PFSK-1 (cell line): ENCODE measurements around the gene ZCCHC24.

Experiments
- FOXP2 ChIP-seq: optimal IDR thresholded peaks from 2 replicates; pipeline ENCODE3; 2011; ENCODE audit warnings: borderline replicate concordance, control low read depth, inconsistent platforms; ENCODE audit not compliant: insufficient read depth; ENCODE audit errors: extremely low read length, extremely low read depth
- POLR2AphosphoS5 ChIP-seq: IDR thresholded peaks from 2 replicates; pipeline ENCODE4 v1.6.1; 2012; ENCODE audit warnings: low read depth, mild to moderate bottlenecking, control low read depth, low read length, moderate library complexity
- REST ChIP-seq, 2 experiments: IDR thresholded peaks; 2 replicates each; pipeline versions ENCODE4 v1.6.1 to v1.8.0; 2011 to 2012; ENCODE audit warnings: low read depth in 2 of 2, low read length in 2 of 2, control low read depth in 1 of 2, inconsistent platforms in 1 of 2, mild to moderate bottlenecking in 1 of 2, moderate library complexity in 1 of 2; ENCODE audit not compliant: insufficient read depth in 1 of 2
- SIN3A ChIP-seq: IDR thresholded peaks from 2 replicates; pipeline ENCODE4 v1.6.1; 2012; ENCODE audit warnings: mild to moderate bottlenecking, low read length, moderate library complexity, borderline replicate concordance; ENCODE audit not compliant: insufficient read depth
- TAF1 ChIP-seq: IDR thresholded peaks from 2 replicates; pipeline ENCODE4 v1.6.1; 2012; ENCODE audit warnings: low read length, control low read depth, borderline replicate concordance; ENCODE audit not compliant: insufficient read depth

Gene ZCCHC24

DNA sequence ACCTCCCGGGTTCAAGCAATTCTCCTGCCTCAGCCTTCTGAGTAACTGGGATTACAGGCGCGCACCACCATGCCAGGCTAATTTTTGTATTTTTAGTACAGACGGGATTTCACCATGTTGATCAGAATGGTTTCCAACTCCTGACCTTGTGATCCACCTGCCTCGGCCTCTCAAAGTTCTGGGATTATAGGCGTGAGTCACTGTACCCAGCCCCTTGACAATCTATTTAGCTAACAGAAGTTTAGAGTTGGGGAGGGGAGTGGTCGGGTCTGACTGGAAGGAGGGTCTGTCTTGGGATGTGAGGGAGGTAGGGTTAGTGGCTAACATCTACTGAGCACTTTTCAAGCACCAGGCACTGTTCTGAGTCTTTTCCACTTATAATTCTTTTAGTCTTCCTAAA, 27.0 kb upstream of the ZCCHC24 start:
- no peak for TF ChIP-seq TAF1
- no peak for TF ChIP-seq FOXP2
- no peak for TF ChIP-seq POLR2AphosphoS5
- TF ChIP-seq REST (IDR thresholded peaks at IDR 0.05; ENCODE audit: insufficient read depth in 1 of 2, low read depth in 2 of 2, low read length in 2 of 2), result no peak
- TF ChIP-seq SIN3A, result no peak

DNA sequence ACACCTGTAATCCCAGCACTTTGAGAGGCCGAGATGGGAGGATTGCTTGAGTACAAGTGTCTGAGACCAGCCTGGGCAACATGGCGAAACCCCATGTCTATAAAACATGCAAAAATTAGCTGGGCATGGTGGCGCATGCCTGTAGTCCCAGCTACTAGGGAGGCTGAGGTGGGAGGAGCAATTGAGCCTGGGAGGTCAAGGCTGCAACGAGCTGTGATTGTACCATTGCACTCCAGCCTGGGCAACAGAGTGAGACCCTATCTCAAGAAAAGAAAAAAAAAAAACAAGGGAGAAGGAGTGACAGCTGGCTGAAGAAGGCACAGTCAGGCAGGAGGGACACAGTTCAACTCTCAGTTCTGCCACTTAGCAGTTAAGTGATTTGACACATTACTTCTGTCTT, 26.4 kb upstream of the ZCCHC24 start:
- no peak for TF ChIP-seq FOXP2
- no peak for TF ChIP-seq REST (IDR thresholded peaks at IDR 0.05; ENCODE audit: insufficient read depth in 1 of 2, low read depth in 2 of 2, low read length in 2 of 2)
- no peak for TF ChIP-seq TAF1
- no peak for TF ChIP-seq POLR2AphosphoS5
- TF ChIP-seq SIN3A, result no peak

DNA sequence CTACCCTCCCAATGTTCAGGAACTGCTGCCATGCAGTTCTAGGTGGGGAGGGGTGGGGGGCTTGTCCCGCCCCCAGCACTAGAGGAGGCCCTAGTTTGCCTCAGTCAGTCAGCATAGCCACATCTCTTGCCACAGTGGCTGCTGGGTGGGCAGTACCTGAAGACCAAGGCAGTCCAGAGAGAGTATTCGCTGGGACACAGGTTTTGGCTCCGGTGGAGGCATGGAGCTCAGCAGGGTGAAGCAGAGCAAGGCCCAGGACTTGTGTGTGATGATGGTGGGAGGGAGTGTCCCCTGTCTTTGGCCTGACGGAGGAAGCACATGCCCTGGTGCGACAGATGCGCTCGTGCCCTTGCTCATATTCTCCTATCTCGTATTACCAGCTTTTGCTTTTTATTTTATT, 24.7 kb upstream of the ZCCHC24 start:
- TF ChIP-seq FOXP2, result no peak
- TF ChIP-seq TAF1, result no peak
- TF ChIP-seq REST (IDR thresholded peaks at IDR 0.05; ENCODE audit: insufficient read depth in 1 of 2, low read depth in 2 of 2, low read length in 2 of 2), result no peak
- TF ChIP-seq SIN3A, result no peak
- TF ChIP-seq POLR2AphosphoS5, result no peak

DNA sequence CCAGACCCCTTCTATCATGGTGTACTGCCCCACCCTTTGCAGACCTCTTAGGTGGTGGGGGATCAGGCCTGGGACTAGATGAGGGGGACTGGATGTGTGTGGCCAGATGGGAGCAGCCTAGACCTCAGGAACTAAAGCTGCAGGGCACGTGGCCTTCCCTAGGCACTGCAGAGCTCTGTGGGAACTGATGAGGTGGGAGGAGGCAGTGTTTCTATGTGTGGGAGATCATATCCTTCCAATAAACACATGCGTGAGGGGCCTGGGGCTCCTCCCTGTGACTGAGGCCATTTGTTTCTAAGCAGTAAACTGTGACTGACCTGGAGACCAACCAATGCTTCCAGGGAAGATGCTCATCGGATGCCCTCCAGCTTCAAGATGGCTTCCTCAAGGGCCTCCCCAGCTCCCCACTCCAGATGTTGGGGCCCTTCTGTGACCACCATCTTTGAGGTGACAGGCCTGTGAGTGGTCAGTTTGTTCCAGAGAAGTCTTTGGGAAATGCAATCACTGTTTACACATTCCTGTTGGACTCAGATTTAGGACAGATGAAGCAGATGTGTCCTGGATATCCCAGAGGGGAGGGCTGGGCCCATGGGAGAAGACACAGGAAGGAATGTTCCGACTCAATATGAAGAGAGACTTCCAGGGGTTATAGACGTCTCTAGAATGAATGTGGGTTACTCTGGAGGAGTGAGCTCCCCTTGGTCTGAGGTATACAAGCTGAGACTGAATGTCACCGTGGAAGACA, 23.6 kb upstream of the ZCCHC24 start:
- TF ChIP-seq REST (IDR thresholded peaks at IDR 0.05; ENCODE audit: insufficient read depth in 1 of 2, low read depth in 2 of 2, low read length in 2 of 2), result no peak
- no peak for TF ChIP-seq POLR2AphosphoS5
- no peak for TF ChIP-seq TAF1
- TF ChIP-seq FOXP2, result no peak
- TF ChIP-seq SIN3A, result no peak
